HCT116 (cell line): Measurements from ENCODE around the gene RAB26. TPM values are rescaled to one million over a fixed set of nuclear protein-coding genes. Genes with fewer than 3 reads are reported as not detected.

Experiments
- ATAC-seq: fragments of 200-7000 bp; cut with Tn5 transposase; 2 replicates; pipeline ENCODE4 v1.9.1; 2020; ENCODE audit warnings: mild to moderate bottlenecking, moderate library complexity
- BruUV-seq: library from RNA; stranded (reverse); fragments of 400-500 nt; replicated peaks from 2 replicates; lab custom pipeline; 2021; lab: Mats Ljungman, UMichigan
- CTCF ChIA-PET: fragments of 300-600 bp; sonication (Branson Sonifier 250); formaldehyde crosslinking; loops from one replicate; lab custom pipeline; 2021; ENCODE audit warnings: antibody characterized with exemption; lab: Charles Lee
- POLR2A ChIA-PET: fragments of 300-600, 350-600 bp; sonication (Branson Sonifier 250); formaldehyde crosslinking; loops from one replicate; lab custom pipeline; 2021; ENCODE audit warnings: antibody characterized with exemption; lab: Charles Lee
- RAD21 ChIA-PET, 2 experiments: fragments of 300-600 bp; sonication (Branson Sonifier 250); formaldehyde crosslinking; loops; one replicate each; lab custom pipeline; 2023; ENCODE audit warnings: low total read pairs in 2 of 2; ENCODE audit not compliant: uncharacterized antibody in 2 of 2, unreplicated experiment in 2 of 2, low non-redundant PET in 1 of 2; lab: Charles Lee
- DNase-seq: peaks from one replicate; pipeline ENCODE4 v3.0.0-alpha.2; 2010; ENCODE audit warnings: low read depth, low spot score
- H2AFZ ChIP-seq: fragments of 200-600 bp; shearing (Covaris generic), sonication (generic); 2 replicates; pipeline ENCODE4 v1.6.1; 2017; ENCODE audit warnings: low read depth, mixed run types, mixed read lengths, antibody characterized with exemption, low read length; ENCODE audit not compliant: poor library complexity, severe bottlenecking
- H3K27ac ChIP-seq: 2 replicates; pipeline ENCODE4 v1.5.1; 2012; ENCODE audit warnings: low read depth, low read length
- H3K27me3 ChIP-seq: fragments of 200-600 bp; sonication (generic); 2 replicates; pipeline ENCODE4 v1.6.1; 2016; ENCODE audit warnings: mixed run types, low read length, mixed read lengths; ENCODE audit not compliant: insufficient read depth
- H3K36me3 ChIP-seq, 2 experiments: fragments of 200-500 bp in 1 of 2; fragments of 200-600 bp in 1 of 2; sonication (Bioruptor generic) in 1 of 2; sonication (generic) in 1 of 2; 2 replicates each; pipeline versions ENCODE4 v1.5.1 to v1.6.1; 2014 to 2016; ENCODE audit warnings: low read length in 2 of 2, inconsistent platforms in 1 of 2, mixed read lengths in 1 of 2, mixed run types in 1 of 2; ENCODE audit not compliant: insufficient read depth in 2 of 2, control insufficient read depth in 1 of 2
- H3K4me1 ChIP-seq, 2 experiments: fragments of 200-600 bp in 1 of 2; sonication (generic) in 1 of 2; 2 replicates each; pipeline versions ENCODE4 v1.5.1 to v1.6.1; 2012 to 2017; ENCODE audit warnings: low read length in 2 of 2, inconsistent platforms in 1 of 2, mild to moderate bottlenecking in 1 of 2, mixed read lengths in 1 of 2, mixed run types in 1 of 2, moderate library complexity in 1 of 2; ENCODE audit not compliant: insufficient read depth in 2 of 2, control insufficient read depth in 1 of 2
- H3K4me2 ChIP-seq: fragments of 200-600 bp; sonication (generic); 2 replicates; pipeline ENCODE4 v1.6.1; 2017; ENCODE audit warnings: mixed run types, low read length, mixed read lengths
- H3K4me3 ChIP-seq, 2 experiments: fragments of 200-600 bp in 1 of 2; sonication (generic) in 1 of 2; replicated peaks in 1 of 2; 2 replicates each; pipeline ENCODE4 v1.5.1; 2011 to 2016; ENCODE audit warnings: low read length in 2 of 2, control low read depth in 1 of 2, low read depth in 1 of 2, mild to moderate bottlenecking in 1 of 2, mixed read lengths in 1 of 2, mixed run types in 1 of 2
- H3K79me2 ChIP-seq: fragments of 200-600 bp; sonication (generic); 2 replicates; pipeline ENCODE4 v1.6.1; 2017; ENCODE audit warnings: mild to moderate bottlenecking, mixed run types, low read length, moderate library complexity, mixed read lengths; ENCODE audit not compliant: insufficient read depth
- H3K9ac ChIP-seq: fragments of 200-600 bp; sonication (generic); 2 replicates; pipeline ENCODE4 v1.6.1; 2016; ENCODE audit warnings: low read length, mixed read lengths
- H3K9me2 ChIP-seq: fragments of 200-600 bp; sonication (generic), shearing (Covaris generic); 2 replicates; pipeline ENCODE4 v1.6.1; 2017; ENCODE audit warnings: mixed run types, mild to moderate bottlenecking, moderate library complexity; ENCODE audit not compliant: insufficient read depth
- H3K9me3 ChIP-seq, 2 experiments: fragments of 200-500 bp in 1 of 2; fragments of 200-600 bp in 1 of 2; sonication (Bioruptor generic) in 1 of 2; sonication (generic) in 1 of 2; 2 replicates each; pipeline ENCODE4 v1.6.1; 2014 to 2017; ENCODE audit warnings: low read length in 2 of 2, mixed read lengths in 2 of 2, inconsistent platforms in 1 of 2, low read depth in 1 of 2, mild to moderate bottlenecking in 1 of 2, mixed run types in 1 of 2, moderate library complexity in 1 of 2; ENCODE audit not compliant: control insufficient read depth in 1 of 2, insufficient read depth in 1 of 2
- H4K20me1 ChIP-seq: fragments of 200-600 bp; sonication (generic), shearing (Covaris generic); 2 replicates; pipeline ENCODE4 v1.6.1; 2017; ENCODE audit warnings: mixed run types, mild to moderate bottlenecking, moderate library complexity; ENCODE audit not compliant: insufficient read depth
- CBX3 ChIP-seq: IDR thresholded peaks from 2 replicates; pipeline ENCODE4 v1.6.1; 2012; ENCODE audit warnings: low read depth
- CEBPB ChIP-seq: IDR thresholded peaks from 2 replicates; pipeline ENCODE4 v1.6.1; 2012; ENCODE audit warnings: low read depth
- EGR1 ChIP-seq: IDR thresholded peaks from 2 replicates; pipeline ENCODE4 v1.6.1; 2012; ENCODE audit warnings: low read depth
- ELF1 ChIP-seq: IDR thresholded peaks from 2 replicates; pipeline ENCODE4 v1.6.1; 2012; ENCODE audit warnings: low read depth, borderline replicate concordance
- EZH2 ChIP-seq: fragments of 200-600 bp; sonication (generic); IDR thresholded peaks from 2 replicates; pipeline ENCODE4 v1.6.1; 2017; ENCODE audit warnings: antibody characterized with exemption, mixed run types
- EZH2phosphoT487 ChIP-seq: fragments of 200-600 bp; IDR thresholded peaks from 2 replicates; pipeline ENCODE4 v1.6.1; 2018; ENCODE audit warnings: antibody characterized with exemption, borderline replicate concordance
- FOSL1 ChIP-seq: IDR thresholded peaks from 2 replicates; pipeline ENCODE4 v1.6.1; 2012; ENCODE audit warnings: low read depth
- JUND ChIP-seq: IDR thresholded peaks from 2 replicates; pipeline ENCODE4 v1.6.1; 2012
- POLR2A ChIP-seq: IDR thresholded peaks from 2 replicates; pipeline ENCODE4 v1.7.0; 2011; ENCODE audit warnings: borderline replicate concordance; ENCODE audit not compliant: insufficient read depth, insufficient read length; ENCODE audit errors: extremely low read depth
- POLR2AphosphoS5 ChIP-seq: IDR thresholded peaks from 2 replicates; pipeline ENCODE4 v1.6.1; 2011; ENCODE audit warnings: mild to moderate bottlenecking, low read depth, low read length, moderate library complexity
- RAD21 ChIP-seq: IDR thresholded peaks from 2 replicates; pipeline ENCODE4 v1.6.1; 2012; ENCODE audit warnings: low read depth, mild to moderate bottlenecking
- SP1 ChIP-seq: IDR thresholded peaks from 2 replicates; pipeline ENCODE4 v1.6.1; 2012; ENCODE audit warnings: low read depth
- SRF ChIP-seq: IDR thresholded peaks from 2 replicates; pipeline ENCODE4 v1.6.1; 2012; ENCODE audit warnings: low read depth
- YY1 ChIP-seq: IDR thresholded peaks from 2 replicates; pipeline ENCODE4 v1.6.1; 2011; ENCODE audit warnings: low read length, low read depth, moderate library complexity, mild to moderate bottlenecking; ENCODE audit not compliant: insufficient replicate concordance; ENCODE audit errors: extremely low read depth
- ZBTB33 ChIP-seq: IDR thresholded peaks from 2 replicates; pipeline ENCODE4 v1.6.1; 2011; ENCODE audit warnings: mild to moderate bottlenecking, low read length, moderate library complexity; ENCODE audit not compliant: insufficient replicate concordance; ENCODE audit errors: extremely low read depth
- ZNF274 ChIP-seq: fragments of 200-500 bp; sonication (Bioruptor generic); IDR thresholded peaks from 2 replicates; pipeline ENCODE4 v1.6.1; 2014; ENCODE audit warnings: mild to moderate bottlenecking, low read depth, low read length, inconsistent platforms
- intact Hi-C: fragments of 100-400 bp; cut with micrococcal nuclease; formaldehyde crosslinking; loops from 2 replicates; pipeline ENCODE4 v1.10.0; 2022
- total RNA-seq: library from RNA; stranded (reverse); gene quantifications from one replicate; pipeline ENCODE4 v1.2.1, GENCODE V29; 2021; ENCODE audit not compliant: unreplicated experiment

RAB26 gene
- total RNA-seq, 1 experiment from 2014 or later = 44.9 TPM

GRCh38 chr16:2191446-2191706 is 43.0 kb downstream of the RAB26 start:
- DNase-seq (no peak), ATAC-seq (no peak)
- no TSS peak for BruUV-seq
- ChIA-PET POLR2A (no interaction called here), RAD21 (no interaction called here), CTCF (no interaction called here)
- H3K27ac ChIP-seq = no peak overlapping the region
- intact Hi-C loops = loop anchor here (10.0 kb wide), 1 partner anchor 313 kb away; no protein-coding TSS in a partner anchor
- no peaks in the 10 kb centered on the region for H3K27me3 ChIP-seq
- no peaks in the 10 kb centered on the region for H3K9me3 ChIP-seq
- H2AFZ ChIP-seq = no peak overlapping the region
- H3K4me2 ChIP-seq = no peak overlapping the region
- no peaks in the 10 kb centered on the region for H3K9me2 ChIP-seq
- TF ChIP-seq ZBTB33 (no peak), YY1 (no peak), SP1 (no peak), ELF1 (no peak), CBX3 (no peak), EZH2phosphoT487 (no peak), EGR1 (no peak), JUND (no peak), FOSL1 (no peak), ZNF274 (no peak), POLR2AphosphoS5 (no peak), CEBPB (no peak), EZH2 (no peak), SRF (no peak), RAD21 (no peak), POLR2A (no peak)
- no peaks in the 10 kb centered on the region for H3K79me2 ChIP-seq
- H4K20me1 ChIP-seq = no peaks in the 10 kb centered on the region
- H3K36me3 ChIP-seq = no peaks in the 10 kb centered on the region
- no peak overlapping the region for H3K4me3 ChIP-seq
- H3K9ac ChIP-seq = no peak overlapping the region
- H3K4me1 ChIP-seq = peaks cover 5 to 19% of the 10 kb centered on the region in 2 experiments
